A549 (cell line): Measurements from ENCODE around the gene IL1R1.

Experiments
- CHD2 ChIP-seq: fragments of 150-350 bp; IDR thresholded peaks from 2 replicates; pipeline ENCODE4 v1.6.1; 2014; ENCODE audit warnings: low read length; ENCODE audit not compliant: partially characterized antibody
- EP300 ChIP-seq, 2 experiments: fragments of >200 bp; sonication (Bioruptor Twin); formaldehyde crosslinking; IDR thresholded peaks; 2 replicates in 1 of 2; 3 replicates in 1 of 2; pipeline ENCODE4 v1.6.1; 2016 to 2017
- TF ChIP-seq, protein P1 (sequence below): IDR thresholded peaks from 2 replicates; pipeline ENCODE4 v1.6.1; 2012
- TF ChIP-seq, protein P2 (sequence below): fragments of >200 bp; sonication (Bioruptor Twin); formaldehyde crosslinking; IDR thresholded peaks from 3 replicates; pipeline ENCODE4 v1.5.1; 2016

DNA sequence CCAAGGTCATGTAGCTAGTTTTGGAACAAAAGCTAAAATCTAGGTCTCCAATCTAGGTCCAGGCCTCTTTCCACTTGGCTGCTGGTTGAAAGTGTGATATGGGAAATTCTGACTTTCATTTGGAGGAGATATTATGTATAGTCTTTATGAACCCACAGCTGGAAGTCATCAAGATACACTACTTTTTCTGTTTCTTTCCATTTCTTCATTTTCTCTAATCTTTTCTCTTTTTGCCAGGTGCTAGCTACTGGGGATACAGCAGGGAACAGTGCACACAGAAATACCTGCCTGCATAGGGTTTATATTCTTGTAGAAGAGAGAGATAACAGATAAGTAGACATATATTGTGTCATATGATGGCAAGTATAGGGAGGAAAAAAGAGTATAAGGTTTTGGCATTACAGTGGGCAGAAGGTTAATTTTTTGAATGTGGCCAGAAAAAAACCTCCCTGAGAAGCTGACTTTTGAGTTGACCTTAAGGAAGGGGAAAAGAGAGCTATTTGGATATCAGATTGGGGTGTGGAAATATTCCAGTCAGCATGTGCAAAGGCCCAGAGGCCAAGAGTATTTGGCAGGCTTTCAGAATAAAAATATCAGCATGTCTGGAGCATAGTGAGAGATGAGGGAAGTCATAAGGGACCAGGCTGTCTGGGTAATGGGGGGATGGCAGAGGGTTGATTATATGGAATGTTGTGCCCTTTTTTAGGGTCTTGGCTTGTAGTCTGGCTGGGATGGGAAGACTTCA is 15.6 kb downstream of the IL1R1 start:
- TF ChIP-seq, protein P1, sequence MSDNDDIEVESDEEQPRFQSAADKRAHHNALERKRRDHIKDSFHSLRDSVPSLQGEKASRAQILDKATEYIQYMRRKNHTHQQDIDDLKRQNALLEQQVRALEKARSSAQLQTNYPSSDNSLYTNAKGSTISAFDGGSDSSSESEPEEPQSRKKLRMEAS = no peak
- TF ChIP-seq, protein P2, sequence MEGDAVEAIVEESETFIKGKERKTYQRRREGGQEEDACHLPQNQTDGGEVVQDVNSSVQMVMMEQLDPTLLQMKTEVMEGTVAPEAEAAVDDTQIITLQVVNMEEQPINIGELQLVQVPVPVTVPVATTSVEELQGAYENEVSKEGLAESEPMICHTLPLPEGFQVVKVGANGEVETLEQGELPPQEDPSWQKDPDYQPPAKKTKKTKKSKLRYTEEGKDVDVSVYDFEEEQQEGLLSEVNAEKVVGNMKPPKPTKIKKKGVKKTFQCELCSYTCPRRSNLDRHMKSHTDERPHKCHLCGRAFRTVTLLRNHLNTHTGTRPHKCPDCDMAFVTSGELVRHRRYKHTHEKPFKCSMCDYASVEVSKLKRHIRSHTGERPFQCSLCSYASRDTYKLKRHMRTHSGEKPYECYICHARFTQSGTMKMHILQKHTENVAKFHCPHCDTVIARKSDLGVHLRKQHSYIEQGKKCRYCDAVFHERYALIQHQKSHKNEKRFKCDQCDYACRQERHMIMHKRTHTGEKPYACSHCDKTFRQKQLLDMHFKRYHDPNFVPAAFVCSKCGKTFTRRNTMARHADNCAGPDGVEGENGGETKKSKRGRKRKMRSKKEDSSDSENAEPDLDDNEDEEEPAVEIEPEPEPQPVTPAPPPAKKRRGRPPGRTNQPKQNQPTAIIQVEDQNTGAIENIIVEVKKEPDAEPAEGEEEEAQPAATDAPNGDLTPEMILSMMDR = no peak
- TF ChIP-seq CHD2 (no peak), EP300 (IDR thresholded peaks at IDR 0.05) (no peak)
